ENCODE results near the gene FMNL1.

Gene FMNL1

DNA sequence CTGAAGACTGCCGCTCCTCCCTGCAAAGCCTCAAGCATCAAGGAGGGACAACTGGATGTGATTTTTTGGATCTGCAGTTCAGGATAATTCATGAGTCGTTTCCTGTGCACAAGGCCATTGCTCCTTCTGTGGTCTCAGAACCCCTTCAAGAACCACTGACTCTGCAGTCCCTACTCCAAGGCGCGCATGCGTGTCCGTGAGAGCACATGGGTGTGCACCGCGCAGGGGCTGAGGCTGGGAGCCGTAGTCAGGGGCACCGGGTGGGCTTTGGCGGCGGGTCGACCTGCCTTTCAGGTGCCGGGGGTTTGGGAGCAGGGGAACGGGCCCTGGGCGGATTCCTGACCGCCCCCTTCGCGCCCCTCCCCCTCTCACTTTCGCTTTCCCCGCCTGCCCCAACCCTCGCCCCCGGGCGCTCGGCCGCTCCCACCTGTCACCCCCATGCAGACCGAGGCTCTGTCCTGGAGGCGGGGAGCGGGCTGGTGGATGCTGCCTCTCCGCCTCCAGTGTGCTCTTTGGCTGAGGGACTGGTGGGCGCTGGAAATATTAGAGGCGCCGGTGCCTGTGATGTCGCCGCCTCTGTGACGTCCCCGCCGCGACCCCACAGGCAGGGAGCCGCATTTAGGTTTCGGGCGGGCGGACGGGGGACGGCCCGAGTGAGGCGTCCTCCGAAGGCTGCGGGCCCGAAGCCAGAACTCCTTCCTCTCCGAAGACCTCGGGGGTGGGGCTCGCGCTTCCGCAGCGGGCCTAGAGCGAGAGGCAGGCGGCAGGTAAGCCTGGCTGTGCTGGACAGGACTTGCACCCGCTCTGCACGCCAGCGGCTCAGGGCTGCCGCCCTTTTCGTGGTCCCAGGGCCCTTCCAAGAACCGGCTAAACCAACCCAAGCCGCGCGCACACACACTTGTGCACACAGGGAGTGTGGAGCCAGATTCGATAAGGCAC, 40.2 kb downstream of the FMNL1 start, which contains the start of gene SPATA32:
Gene SPATA32, minus strand, starts transcription at position 518 of the 939 bp plus-strand sequence. Its CDS starts 78 bp downstream, at position 440.
- H3K27me3 Mint-ChIP-seq = no peaks in the 10 kb centered on the region
- ATAC-seq (replicated peaks; ENCODE audit: extremely low read depth, poor library complexity, severe bottlenecking) (peak; percentile 89), DNase-seq (ENCODE audit: low spot score in 2 of 2) (peak; percentile 46 to 50)
- peaks cover 8% of the 10 kb centered on the region for H3K4me1 Mint-ChIP-seq
- H3K36me3 Mint-ChIP-seq (ENCODE audit: insufficient read depth) = peaks cover 12% of the 10 kb centered on the region
- peak within 1 kb of the TSS; percentile 53 for H3K27ac Mint-ChIP-seq (ENCODE audit: low read depth)
- peak within 1 kb of the TSS; percentile 82 for H3K4me3 Mint-ChIP-seq
- no peaks in the 10 kb centered on the region for H3K9me3 Mint-ChIP-seq

DNA sequence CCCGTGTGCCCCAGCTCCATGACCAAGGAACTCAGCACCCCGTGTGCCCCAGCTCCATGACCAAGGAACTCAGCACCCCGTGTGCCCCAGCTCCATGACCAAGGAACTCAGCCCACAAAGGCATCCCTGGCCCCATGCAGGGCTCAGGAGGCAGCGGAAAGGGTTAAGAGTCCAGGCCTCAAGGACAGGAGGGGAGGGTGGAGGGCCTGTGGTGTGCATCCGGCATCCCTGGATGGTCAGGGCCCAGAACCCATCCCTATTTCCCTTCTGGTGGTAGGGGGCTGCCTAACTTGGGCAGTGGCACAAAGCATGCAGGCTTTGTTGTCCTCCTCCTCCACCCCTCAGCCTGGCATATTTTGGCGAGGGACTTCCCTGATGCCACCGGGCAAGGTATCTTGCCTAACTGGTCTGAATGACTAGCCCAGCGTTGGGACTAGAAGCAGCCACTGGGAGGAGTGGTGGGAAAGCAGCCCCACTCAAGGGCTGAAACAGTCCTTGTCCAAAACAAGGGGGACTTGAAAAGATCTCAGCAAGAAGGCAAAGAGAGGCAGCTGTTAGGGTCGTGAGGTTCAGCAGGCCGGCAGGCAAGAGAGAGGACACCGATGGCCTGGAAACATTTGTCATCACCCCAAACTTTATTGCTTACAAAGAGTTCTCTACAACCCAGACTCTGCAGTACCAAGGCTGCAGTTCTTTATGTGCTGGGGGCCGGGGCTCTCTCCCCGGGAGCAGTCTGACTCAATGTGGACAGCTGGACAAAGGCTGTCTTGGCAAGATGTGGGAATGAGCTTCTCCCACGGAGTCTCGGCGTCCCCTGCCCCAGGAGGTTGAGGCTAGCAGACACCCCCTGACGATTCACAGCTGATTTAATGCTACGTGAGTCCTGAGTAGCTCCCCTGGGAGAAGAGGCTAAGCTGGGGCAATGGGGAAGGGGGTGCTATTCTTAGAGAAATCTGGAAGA, 41.1 kb downstream of the FMNL1 start:
- no peaks in the 10 kb centered on the region for H3K27me3 Mint-ChIP-seq
- no peaks in the 10 kb centered on the region for H3K9me3 Mint-ChIP-seq
- peak overlapping the region; percentile 82 for H3K4me3 Mint-ChIP-seq
- H3K27ac Mint-ChIP-seq (ENCODE audit: low read depth) = peak overlapping the region; percentile 53
- ATAC-seq (replicated peaks; ENCODE audit: extremely low read depth, poor library complexity, severe bottlenecking) = no peak
- peaks cover under 1% of the 10 kb centered on the region for H3K4me1 Mint-ChIP-seq
- peaks cover 16% of the 10 kb centered on the region for H3K36me3 Mint-ChIP-seq (ENCODE audit: insufficient read depth)
- no peak for DNase-seq (ENCODE audit: low spot score in 2 of 2)

DNA sequence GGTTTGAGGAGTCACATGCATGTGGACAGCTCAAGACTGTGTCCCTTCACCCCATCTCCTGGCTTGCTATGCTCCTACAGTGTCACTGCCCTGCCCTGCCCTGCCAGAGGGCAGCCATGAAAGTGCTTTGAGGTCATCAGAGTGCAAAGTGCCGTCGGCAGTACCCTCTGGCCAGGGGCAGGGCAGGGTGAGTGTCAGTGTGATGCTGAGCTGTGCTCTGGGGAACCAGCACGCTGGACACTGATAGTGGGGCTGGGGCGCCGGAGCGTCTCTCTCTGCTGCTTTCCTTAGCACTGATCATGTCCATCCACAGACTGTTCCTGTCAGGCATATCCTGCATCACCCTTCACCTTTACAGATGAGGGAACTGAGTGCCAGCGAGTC, 41.8 kb downstream of the FMNL1 start:
- Mint-ChIP-seq H3K4me1 (no peaks in the 10 kb centered on the region), H3K36me3 (ENCODE audit: insufficient read depth) (peaks cover 21% of the 10 kb centered on the region), H3K4me3 (no peak overlapping the region), H3K27me3 (no peaks in the 10 kb centered on the region), H3K9me3 (no peaks in the 10 kb centered on the region), H3K27ac (ENCODE audit: low read depth) (no peak overlapping the region)
- no peak for DNase-seq (ENCODE audit: low spot score in 2 of 2)
- ATAC-seq (replicated peaks; ENCODE audit: extremely low read depth, poor library complexity, severe bottlenecking) = no peak

DNA sequence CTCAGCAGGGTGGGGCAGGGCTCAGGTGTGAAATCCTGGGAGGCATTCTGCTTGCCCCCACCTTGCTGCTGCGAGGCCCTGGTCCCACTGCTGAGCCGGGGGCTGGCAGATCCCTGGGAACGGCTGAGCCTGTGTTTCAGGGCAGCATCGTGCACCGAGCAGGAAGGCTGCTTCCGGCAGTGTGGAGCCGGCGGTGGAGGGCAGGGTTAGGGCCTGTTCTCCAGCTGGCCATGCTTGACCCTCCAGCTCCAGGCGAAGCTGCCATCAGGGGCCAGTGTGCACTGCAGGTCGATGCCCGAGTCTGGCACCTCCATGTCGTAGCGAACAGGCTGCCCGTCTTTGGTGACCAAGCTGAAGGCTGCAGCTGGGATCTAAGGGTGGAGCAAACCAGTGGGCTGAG, 42.7 kb downstream of the FMNL1 start:
- Mint-ChIP-seq H3K4me1 (no peaks in the 10 kb centered on the region), H3K9me3 (no peaks in the 10 kb centered on the region), H3K36me3 (ENCODE audit: insufficient read depth) (peaks cover 31% of the 10 kb centered on the region), H3K4me3 (no peak overlapping the region), H3K27me3 (no peaks in the 10 kb centered on the region), H3K27ac (ENCODE audit: low read depth) (no peak overlapping the region)
- ATAC-seq (replicated peaks; ENCODE audit: extremely low read depth, poor library complexity, severe bottlenecking) (no peak), DNase-seq (ENCODE audit: low spot score in 2 of 2) (no peak)

DNA sequence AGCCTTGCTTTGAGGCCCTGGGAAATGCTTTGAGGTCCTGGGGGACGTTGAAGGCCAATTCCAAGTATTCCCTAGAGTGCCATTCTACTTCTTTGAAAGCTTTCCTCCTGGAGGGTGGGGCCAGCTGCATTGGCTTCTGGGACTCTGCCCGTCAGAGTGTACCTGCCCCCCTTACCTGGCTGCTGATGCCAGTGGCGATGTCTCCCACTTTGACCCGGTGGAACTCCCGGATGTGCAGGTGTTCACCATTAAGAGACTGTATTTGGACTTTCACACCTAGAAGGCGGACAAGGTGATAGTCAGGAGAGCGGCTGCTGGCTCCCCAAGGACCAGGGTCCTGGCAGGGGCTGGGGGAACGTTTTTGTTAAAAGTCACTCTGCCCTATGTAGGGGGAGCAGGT, 43.3 kb downstream of the FMNL1 start:
- Mint-ChIP-seq H3K36me3 (ENCODE audit: insufficient read depth) (peaks cover 34% of the 10 kb centered on the region), H3K9me3 (no peaks in the 10 kb centered on the region), H3K4me3 (no peak overlapping the region), H3K27ac (ENCODE audit: low read depth) (no peak overlapping the region), H3K4me1 (no peaks in the 10 kb centered on the region), H3K27me3 (no peaks in the 10 kb centered on the region)
- DNase-seq (ENCODE audit: low spot score in 2 of 2) (no peak), ATAC-seq (replicated peaks; ENCODE audit: extremely low read depth, poor library complexity, severe bottlenecking) (no peak)

DNA sequence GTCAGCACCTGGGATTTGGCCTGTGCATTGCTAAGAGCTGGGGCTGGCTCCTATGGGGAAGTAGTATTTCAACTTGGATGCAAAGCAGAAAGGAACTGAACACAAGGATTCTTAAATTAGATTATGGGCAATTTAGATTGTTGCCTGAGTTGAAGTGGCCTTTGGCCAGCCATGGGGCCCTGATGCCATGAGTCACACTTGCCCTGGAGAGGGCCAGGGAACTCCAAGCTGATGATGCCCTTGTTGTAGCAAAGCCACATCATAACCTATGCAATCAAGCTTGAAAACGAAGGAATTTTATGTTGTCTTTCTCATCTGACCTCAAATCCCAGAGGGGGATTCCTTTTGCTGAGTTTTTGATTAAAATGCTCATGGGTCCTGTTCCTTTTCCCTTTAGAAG, 44.1 kb downstream of the FMNL1 start:
- Mint-ChIP-seq H3K4me1 (no peaks in the 10 kb centered on the region), H3K27me3 (no peaks in the 10 kb centered on the region), H3K4me3 (no peak overlapping the region), H3K27ac (ENCODE audit: low read depth) (no peak overlapping the region), H3K36me3 (ENCODE audit: insufficient read depth) (peaks cover 41% of the 10 kb centered on the region), H3K9me3 (no peaks in the 10 kb centered on the region)
- DNase-seq (ENCODE audit: low spot score in 2 of 2) = no peak
- no peak for ATAC-seq (replicated peaks; ENCODE audit: extremely low read depth, poor library complexity, severe bottlenecking)

DNA sequence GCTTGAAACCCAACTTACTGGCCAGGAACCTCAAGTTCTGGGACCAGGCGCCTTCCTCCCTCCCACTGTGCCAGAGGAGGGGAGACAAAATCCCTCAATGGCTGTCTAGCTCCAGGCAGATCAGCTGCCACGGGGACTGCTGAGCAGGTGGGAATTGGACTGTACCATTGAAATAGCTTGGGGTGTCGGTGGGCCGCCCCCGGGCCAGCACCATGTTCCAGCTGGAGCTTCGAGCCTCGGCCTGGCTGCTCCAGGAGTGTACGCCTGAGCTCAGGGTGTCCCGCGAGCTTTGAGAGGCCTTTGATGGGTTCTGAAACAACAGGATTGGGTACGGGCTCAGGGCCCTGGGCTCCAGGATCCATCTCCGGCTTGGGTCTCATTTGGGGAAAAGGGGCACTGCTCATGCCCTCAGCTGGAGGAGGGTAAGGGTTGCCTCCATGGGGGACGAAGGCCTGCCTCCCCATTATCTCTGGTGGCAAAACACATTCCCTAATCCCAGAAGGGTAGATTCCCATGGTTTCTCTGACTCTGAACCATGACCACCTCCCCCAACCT, 44.8 kb downstream of the FMNL1 start:
- Mint-ChIP-seq H3K36me3 (ENCODE audit: insufficient read depth) (peaks cover 45% of the 10 kb centered on the region), H3K9me3 (no peaks in the 10 kb centered on the region), H3K27ac (ENCODE audit: low read depth) (no peak overlapping the region), H3K27me3 (no peaks in the 10 kb centered on the region), H3K4me1 (no peaks in the 10 kb centered on the region), H3K4me3 (no peak overlapping the region)
- ATAC-seq (replicated peaks; ENCODE audit: extremely low read depth, poor library complexity, severe bottlenecking) = no peak
- DNase-seq (ENCODE audit: low spot score in 2 of 2) = no peak

DNA sequence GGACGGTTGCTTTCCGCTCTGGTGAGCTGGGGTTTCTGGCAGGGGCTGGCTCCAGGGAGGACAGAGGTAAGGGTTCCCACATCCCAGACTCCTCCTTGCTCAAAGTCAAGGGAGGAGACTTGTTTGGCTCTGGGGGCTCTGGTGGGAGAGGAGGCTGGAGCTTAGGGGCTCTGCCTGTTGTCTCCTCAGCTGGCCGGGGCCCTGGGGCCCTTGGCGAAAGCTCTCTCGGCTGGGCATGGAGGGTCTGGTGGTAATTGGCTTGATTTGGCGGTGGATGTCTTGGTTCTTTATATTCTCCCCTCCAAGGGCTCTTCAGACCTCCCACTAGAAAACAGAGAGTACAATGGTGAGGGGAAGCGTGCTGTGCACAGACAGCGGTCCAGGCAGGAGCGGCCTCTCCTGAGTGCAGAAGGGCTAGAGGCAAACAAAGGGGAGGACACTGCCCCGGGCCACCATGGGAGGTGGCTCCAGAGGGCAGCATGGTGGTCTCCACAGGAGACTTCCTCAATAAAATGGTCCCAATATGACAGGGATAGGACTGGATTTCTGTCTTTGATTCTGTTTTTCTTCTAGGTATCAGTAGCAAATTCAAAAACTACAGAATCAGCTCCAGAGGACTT, 45.9 kb downstream of the FMNL1 start:
- Mint-ChIP-seq H3K4me3 (no peak overlapping the region), H3K27me3 (no peaks in the 10 kb centered on the region), H3K9me3 (no peaks in the 10 kb centered on the region), H3K27ac (ENCODE audit: low read depth) (peak overlapping the region; percentile 73), H3K36me3 (ENCODE audit: insufficient read depth) (peaks cover 53% of the 10 kb centered on the region), H3K4me1 (no peaks in the 10 kb centered on the region)
- ATAC-seq (replicated peaks; ENCODE audit: extremely low read depth, poor library complexity, severe bottlenecking) (no peak), DNase-seq (ENCODE audit: low spot score in 2 of 2) (no peak)

DNA sequence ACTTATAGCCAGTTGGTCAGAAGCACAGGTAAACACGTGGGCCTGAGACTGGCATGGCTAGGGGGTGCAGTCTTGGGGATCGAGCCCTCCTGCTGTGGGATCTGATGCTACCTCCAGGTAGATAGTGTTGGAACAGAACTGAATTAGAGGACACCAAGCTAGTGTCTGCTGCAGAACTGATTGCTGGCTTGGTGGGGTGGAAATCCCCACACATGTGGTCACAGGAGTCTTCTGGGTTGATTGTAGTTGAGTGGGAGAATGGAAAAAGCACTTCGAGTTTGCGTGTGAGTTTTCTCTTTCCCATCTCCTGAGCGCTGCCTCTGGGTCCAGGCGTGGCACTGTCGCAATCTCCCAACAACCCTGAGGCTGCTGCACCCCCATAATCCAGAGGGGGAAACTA, 48.2 kb downstream of the FMNL1 start:
- DNase-seq (ENCODE audit: low spot score in 2 of 2) (no peak), ATAC-seq (replicated peaks; ENCODE audit: extremely low read depth, poor library complexity, severe bottlenecking) (no peak)
- Mint-ChIP-seq H3K27ac (ENCODE audit: low read depth) (peak overlapping the region; percentile 16), H3K4me1 (no peaks in the 10 kb centered on the region), H3K27me3 (no peaks in the 10 kb centered on the region), H3K36me3 (ENCODE audit: insufficient read depth) (peaks cover 53% of the 10 kb centered on the region), H3K4me3 (no peak overlapping the region), H3K9me3 (no peaks in the 10 kb centered on the region)

DNA sequence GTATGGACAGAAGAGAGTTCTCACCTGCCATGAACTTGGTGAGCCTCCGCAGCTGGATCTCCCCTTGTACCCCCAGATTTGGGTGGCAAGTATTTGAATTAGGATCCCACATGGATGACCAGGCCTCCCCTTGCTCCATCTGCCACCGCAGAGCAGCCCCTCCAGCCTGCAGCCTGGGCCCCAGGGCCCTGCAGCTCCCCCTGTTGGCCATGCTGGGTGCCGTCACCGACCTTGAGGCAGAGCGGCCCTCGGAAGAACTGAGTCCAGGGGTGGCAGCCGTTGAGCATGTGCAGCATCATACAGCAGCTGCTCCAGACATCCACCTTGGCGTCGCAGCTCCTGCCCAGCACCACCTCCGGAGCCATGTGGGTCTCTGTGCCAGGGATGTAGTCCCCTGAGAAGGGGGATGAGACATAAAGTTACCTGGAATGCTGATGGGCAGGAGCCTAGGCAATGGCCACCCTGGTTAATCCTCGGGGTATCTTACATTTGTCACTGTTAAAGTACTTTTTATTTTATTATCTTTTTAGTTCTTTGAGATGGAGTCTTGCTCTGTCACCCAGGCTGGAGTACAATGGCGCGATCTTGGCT, 49.2 kb downstream of the FMNL1 start:
- Mint-ChIP-seq H3K4me1 (no peaks in the 10 kb centered on the region), H3K4me3 (no peak overlapping the region), H3K9me3 (no peaks in the 10 kb centered on the region), H3K27me3 (no peaks in the 10 kb centered on the region), H3K27ac (ENCODE audit: low read depth) (no peak overlapping the region), H3K36me3 (ENCODE audit: insufficient read depth) (peaks cover 48% of the 10 kb centered on the region)
- ATAC-seq (replicated peaks; ENCODE audit: extremely low read depth, poor library complexity, severe bottlenecking) (no peak), DNase-seq (ENCODE audit: low spot score in 2 of 2) (peak; percentile 39 to 43)

DNA sequence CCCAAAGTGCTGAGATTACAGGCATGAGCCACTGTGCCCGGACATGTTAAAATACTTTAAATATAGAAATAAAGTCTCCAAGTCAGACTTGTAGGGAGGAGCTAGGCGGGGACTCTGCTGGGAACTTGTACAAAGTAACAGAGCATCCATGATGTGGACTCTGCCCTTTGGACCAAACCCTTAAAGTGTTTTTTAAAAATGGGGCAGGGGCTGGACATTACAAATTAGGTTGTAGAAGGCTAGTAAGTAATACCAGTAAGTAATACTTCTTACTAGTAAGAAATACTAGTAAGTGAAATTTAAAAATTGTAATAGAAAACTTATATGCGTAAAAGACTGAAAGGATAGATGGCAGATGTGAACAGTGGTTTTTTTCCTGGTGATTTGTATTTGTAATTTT, 49.9 kb downstream of the FMNL1 start:
- DNase-seq (ENCODE audit: low spot score in 2 of 2) (no peak), ATAC-seq (replicated peaks; ENCODE audit: extremely low read depth, poor library complexity, severe bottlenecking) (no peak)
- Mint-ChIP-seq H3K27me3 (no peaks in the 10 kb centered on the region), H3K36me3 (ENCODE audit: insufficient read depth) (peaks cover 48% of the 10 kb centered on the region), H3K4me3 (no peak overlapping the region), H3K9me3 (no peaks in the 10 kb centered on the region), H3K27ac (ENCODE audit: low read depth) (no peak overlapping the region), H3K4me1 (no peaks in the 10 kb centered on the region)

DNA sequence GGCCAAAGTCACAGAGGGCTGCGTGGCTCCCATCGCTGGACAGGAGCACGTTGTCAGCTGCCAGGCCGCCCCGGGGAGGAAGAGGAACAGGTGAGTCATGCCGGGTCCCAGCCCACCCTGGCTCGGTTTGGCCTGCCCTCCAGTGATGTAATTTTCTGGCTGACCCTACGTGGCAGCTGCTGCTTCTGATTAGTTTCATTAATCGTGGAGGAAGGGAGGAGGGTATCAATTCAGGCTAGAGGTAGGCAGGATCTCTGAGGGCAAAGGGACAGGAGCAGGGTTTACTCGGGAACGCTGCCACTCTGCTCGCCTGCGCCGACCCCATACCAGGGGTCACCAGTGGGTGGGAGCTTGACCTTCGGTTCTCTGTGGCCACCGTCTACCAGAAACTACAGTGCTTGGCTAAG, 51.9 kb downstream of the FMNL1 start:
- H3K36me3 Mint-ChIP-seq (ENCODE audit: insufficient read depth) = peaks cover 38% of the 10 kb centered on the region
- H3K9me3 Mint-ChIP-seq = no peaks in the 10 kb centered on the region
- DNase-seq (ENCODE audit: low spot score in 2 of 2) = no peak
- H3K27ac Mint-ChIP-seq (ENCODE audit: low read depth) = no peak overlapping the region
- peaks cover 9% of the 10 kb centered on the region for H3K4me1 Mint-ChIP-seq
- no peaks in the 10 kb centered on the region for H3K27me3 Mint-ChIP-seq
- ATAC-seq (replicated peaks; ENCODE audit: extremely low read depth, poor library complexity, severe bottlenecking) = no peak
- no peak overlapping the region for H3K4me3 Mint-ChIP-seq
